ENCODE data around the gene LDLR.

DNA sequence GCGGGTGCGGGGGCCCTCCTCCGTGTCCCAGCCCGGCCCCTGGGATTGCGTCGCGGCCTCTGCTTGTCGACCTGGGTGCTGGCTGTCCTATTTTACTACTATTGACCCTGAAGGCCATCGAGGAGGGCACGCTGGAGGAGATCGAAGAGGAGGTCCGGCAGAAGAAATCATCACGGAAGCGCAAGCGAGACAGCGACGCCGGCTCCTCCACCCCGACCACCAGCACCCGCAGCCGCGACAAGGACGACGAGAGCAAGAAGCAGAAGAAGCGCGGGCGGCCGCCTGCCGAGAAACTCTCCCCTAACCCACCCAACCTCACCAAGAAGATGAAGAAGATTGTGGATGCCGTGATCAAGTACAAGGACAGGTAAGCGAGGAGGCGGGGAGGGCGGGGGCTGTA is 48.1 kb upstream of the LDLR start:
- TF ChIP-seq, protein P1, sequence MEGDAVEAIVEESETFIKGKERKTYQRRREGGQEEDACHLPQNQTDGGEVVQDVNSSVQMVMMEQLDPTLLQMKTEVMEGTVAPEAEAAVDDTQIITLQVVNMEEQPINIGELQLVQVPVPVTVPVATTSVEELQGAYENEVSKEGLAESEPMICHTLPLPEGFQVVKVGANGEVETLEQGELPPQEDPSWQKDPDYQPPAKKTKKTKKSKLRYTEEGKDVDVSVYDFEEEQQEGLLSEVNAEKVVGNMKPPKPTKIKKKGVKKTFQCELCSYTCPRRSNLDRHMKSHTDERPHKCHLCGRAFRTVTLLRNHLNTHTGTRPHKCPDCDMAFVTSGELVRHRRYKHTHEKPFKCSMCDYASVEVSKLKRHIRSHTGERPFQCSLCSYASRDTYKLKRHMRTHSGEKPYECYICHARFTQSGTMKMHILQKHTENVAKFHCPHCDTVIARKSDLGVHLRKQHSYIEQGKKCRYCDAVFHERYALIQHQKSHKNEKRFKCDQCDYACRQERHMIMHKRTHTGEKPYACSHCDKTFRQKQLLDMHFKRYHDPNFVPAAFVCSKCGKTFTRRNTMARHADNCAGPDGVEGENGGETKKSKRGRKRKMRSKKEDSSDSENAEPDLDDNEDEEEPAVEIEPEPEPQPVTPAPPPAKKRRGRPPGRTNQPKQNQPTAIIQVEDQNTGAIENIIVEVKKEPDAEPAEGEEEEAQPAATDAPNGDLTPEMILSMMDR (conservative IDR thresholded peaks at IDR 0.05; ENCODE audit: low read depth, low read length) = no peak
- TF ChIP-seq POLR2A (IDR thresholded peaks at IDR 0.05; ENCODE audit: low read depth, low read length) (no peak), RAD21 (IDR thresholded peaks at IDR 0.05; ENCODE audit: low read length) (no peak), MAZ (IDR thresholded peaks at IDR 0.05; ENCODE audit: borderline replicate concordance, low read depth, low read length) (no peak), MAFK (IDR thresholded peaks at IDR 0.05; ENCODE audit: low read depth, low read length) (no peak), CEBPB (IDR thresholded peaks at IDR 0.05; ENCODE audit: low read depth, low read length) (no peak), MXI1 (IDR thresholded peaks at IDR 0.05; ENCODE audit: borderline replicate concordance, low read depth, low read length) (no peak), RFX5 (IDR thresholded peaks at IDR 0.05; ENCODE audit: low read depth, low read length) (no peak), CHD1 (IDR thresholded peaks at IDR 0.05; ENCODE audit: low read depth, low read length) (no peak), FOS (IDR thresholded peaks at IDR 0.05; ENCODE audit: low read depth, low read length) (no peak)
- TF ChIP-seq, protein P2, sequence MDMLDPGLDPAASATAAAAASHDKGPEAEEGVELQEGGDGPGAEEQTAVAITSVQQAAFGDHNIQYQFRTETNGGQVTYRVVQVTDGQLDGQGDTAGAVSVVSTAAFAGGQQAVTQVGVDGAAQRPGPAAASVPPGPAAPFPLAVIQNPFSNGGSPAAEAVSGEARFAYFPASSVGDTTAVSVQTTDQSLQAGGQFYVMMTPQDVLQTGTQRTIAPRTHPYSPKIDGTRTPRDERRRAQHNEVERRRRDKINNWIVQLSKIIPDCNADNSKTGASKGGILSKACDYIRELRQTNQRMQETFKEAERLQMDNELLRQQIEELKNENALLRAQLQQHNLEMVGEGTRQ (IDR thresholded peaks at IDR 0.05; ENCODE audit: low read depth, low read length) = no peak
- TF ChIP-seq, protein P3, sequence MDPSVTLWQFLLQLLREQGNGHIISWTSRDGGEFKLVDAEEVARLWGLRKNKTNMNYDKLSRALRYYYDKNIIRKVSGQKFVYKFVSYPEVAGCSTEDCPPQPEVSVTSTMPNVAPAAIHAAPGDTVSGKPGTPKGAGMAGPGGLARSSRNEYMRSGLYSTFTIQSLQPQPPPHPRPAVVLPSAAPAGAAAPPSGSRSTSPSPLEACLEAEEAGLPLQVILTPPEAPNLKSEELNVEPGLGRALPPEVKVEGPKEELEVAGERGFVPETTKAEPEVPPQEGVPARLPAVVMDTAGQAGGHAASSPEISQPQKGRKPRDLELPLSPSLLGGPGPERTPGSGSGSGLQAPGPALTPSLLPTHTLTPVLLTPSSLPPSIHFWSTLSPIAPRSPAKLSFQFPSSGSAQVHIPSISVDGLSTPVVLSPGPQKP (IDR thresholded peaks at IDR 0.05; ENCODE audit: borderline replicate concordance, low read depth, low read length) = no peak
